ELR (cell line): ENCODE data around the gene SORCS2.

Source experiments
- DNase-seq: peaks from one replicate; pipeline ENCODE4 v3.0.0-alpha.2; 2015; ENCODE audit warnings: low read depth

Gene SORCS2

DNA sequence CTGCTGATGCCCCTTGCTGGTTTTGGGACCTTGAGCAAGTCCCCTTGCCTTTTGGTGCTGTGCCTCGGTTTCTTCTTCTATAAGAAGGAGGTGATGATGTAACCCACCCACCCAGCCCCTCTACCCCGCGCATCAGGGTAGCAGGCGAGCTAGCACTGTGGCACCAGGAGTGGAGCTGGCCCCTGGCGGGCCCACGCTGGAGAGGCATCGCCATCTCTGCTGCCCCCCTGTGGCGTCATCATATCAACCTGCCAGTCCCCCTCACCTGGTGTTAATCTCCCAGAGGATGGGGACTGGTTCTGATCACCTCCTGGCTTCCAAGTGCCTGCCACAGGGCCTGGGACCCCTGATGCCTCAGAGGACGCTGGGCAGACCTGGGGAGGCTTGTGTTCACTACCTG is 6.3 kb upstream of the SORCS2 start:
- no peak for DNase-seq

DNA sequence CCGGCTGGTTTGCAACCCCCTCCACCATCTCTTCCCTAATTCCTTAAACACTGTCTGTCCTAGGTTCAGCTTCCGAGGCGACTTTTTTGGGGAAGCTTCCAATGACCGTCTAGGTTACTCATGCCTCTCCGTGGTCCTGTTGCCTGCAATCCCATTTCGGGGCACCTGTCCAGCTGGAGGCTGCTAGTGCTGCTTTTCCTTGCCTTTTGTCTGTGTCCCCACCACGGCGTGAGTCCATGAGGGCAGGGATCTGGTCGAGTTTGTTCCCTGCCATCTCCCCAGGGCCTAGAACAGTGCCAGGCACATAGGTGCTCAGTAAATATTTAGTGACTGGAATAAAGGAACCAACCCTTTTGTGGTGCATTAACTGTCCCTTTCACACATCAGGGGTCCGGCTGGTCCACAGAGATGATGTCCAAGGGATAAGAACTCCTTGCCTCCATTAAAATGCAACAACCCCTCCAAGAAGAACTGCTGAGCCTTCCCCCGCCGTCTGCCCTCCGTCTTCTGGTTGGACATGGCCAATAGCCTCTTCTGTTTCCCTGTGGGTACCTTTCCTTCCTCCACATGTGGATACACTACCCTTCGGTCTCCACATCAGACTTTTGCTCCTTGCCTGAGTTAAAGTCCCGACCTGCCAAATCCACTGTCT is 5.7 kb upstream of the SORCS2 start:
- DNase-seq: no peak

DNA sequence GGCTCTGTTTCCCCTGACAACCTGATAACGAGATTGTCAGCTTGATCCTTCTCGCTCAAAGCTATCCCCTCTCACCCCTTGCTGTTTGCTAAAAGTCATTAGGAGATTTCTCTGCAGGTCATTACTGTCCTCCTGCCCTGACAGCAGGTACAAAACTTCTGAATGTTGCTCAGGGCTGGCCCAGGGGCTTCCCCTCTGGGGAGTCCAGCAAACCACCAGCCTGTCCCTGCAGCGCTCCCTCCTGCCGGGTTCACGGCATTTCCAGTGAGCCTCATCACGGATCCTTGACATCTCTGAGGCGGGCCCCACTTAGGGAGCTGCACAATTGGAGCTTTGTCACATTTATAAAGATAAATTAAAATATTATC is 5.2 kb upstream of the SORCS2 start:
- no peak for DNase-seq

DNA sequence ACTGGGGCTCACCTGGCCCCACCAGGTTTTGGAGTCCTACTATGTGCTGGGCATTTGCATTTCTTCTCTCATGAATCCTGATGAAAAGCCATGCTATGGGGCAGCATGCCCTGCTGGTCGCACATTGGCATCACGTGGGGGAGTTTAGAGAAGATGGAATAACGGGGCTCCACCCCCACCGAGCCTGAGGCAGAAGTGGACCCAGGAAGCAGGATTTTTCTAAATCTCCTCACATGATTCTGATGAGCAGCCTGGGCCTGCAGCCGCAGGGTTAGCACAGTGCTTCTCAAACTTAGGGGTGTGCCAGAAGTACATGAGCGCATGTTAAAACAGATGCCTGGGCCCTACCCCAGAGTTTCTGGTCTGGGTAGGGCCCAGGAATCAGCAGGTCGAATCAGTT is 4.6 kb upstream of the SORCS2 start:
- no peak for DNase-seq

DNA sequence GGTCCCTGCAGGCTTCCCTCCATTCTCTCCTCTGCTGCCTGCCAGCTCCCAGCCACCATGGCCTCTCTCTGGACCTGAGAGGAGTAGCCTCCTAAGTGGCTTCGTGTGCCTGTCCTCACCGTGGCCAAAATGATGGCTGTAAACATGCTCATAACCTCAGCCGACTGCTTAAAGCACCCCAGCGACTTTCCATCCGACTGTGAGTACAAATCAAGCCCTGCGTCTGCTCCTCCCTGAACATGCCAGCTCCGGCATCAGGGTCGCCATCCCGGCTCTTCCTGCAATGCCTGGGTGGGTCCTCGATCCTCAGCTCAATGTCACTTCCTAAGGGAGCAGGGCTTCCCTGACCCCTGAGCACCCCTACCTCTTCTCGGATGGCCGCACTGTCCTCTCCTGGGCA is 3.3 kb upstream of the SORCS2 start:
- DNase-seq: no peak

DNA sequence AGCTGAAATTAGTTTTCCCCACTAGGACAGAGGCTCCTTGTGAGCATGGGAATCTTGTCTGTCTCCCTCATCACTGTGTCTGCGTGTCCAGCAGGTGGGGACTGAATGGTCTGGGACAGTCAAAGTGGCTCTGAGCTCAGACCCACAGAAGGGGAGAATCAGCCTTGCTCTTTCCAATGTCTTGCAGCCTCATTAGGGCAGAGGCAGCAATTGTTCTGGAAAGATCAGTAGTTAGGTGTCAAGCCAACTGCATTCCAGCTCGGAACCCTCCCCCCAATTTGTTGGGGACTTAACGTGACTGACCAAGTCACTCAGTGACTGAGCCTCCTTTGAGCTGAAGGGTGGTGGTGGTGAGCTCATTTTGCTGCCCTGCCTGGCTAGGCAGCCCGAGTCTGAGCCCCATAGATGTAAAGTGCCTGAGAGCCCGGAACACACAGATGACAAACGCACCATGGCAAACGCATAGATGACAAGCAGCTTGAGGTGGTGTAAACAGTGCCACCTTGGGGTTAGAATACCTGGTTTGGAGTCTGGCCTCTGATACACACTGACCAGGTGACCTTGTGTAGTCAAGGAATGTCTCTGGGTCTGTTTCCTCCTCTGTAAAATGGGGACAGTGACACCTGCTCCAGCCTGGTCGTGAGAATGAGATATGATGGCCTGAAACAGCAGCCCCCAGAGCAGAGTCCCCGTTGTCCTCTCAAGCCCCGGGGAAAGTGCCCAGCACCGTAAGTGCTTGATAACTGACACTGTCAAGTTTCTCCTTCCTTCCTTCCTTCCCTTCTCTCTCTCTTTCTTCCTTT is 2.7 kb upstream of the SORCS2 start:
- DNase-seq: no peak

DNA sequence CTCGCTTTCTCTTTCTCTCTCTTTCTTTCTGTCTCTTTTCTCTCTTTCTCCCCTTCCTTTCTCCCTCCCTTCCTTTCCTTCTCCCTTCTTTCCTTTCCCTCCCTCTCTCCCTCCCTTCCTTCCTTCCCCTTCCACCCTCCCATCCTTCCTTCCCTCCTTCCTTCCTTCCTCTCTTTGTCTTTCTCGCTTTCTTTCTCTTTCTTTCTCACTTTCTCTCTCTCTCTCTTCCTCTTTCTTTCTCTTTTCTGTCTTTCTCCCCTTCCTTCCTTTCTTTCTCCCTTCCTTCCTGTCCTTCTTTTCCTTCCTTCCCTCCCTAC is 2.1 kb upstream of the SORCS2 start:
- DNase-seq: no peak

DNA sequence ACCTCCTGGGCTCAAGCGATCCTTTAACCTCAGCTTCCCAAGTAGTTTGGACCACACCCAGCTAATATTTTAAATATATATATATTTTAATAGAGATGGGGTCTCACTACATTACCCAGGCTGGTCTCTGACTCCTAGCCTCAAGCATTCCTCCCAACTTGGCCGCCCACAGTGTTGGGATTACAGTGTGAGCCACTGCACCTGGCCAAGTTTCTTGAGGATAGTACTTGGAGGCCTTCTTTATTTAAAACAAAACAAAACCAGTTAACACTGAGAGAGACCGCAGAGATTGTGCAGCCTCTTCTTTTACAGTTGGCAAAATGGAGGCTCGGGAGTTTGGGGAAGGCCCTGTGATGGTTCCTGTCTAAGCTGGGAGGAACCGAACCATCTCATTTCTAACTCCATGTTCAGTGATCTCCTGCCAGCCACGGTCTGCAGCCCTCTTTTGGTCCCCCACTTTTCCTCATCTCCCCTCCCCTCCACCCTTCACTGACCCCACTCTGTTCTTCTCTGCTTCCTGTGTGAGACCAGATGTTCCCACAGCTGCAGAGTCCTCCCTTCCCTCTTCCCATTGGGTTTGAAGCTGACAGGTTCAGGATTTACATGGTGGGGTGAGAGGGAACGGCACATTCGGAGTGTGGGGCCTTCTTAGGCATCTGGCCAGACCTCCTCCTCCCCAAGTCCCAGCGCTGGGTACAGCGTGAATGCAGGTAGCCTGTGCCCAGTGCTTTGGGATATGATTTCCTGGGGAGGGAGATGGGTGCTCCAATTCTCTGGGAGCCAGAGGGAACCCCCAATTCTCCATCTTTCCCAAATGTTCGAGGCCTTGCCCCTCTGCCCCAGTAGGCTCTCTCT is 1.4 kb upstream of the SORCS2 start:
- DNase-seq: no peak

DNA sequence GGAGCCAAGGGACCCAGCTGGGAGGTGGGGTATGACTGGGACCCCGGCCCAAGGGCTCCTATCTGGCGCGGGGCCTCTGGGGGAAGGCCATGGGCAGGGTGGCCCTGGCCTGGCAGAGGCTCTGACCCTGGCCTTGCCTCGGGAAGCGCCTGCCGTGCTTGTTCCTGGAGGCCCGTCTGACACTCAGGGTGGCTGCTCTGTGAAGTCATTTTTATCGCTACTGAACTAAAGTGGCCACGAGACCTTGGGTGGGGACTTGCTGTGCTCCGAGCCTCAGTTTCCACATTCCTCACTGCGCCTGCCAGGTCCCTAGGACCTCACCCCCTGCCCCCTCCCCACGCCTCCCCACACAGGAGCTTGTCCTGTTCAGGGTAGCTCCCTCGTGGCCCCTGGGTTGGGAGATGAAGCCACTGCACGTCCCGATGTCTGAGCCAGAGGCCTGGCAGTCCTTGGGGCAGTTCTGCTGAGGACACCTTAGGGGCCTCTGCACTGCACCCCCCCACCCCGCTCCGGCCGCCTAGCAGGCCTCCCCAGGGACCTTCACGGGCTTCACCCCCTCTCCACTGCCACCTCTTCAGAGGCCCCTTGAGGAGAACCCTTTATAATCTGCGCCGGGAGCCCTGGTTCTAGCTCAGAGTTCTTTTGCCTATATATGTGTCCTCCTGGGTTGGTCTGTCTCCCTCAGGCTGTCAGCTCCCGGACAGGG is 639 bp upstream of the SORCS2 start:
- DNase-seq: no peak

DNA sequence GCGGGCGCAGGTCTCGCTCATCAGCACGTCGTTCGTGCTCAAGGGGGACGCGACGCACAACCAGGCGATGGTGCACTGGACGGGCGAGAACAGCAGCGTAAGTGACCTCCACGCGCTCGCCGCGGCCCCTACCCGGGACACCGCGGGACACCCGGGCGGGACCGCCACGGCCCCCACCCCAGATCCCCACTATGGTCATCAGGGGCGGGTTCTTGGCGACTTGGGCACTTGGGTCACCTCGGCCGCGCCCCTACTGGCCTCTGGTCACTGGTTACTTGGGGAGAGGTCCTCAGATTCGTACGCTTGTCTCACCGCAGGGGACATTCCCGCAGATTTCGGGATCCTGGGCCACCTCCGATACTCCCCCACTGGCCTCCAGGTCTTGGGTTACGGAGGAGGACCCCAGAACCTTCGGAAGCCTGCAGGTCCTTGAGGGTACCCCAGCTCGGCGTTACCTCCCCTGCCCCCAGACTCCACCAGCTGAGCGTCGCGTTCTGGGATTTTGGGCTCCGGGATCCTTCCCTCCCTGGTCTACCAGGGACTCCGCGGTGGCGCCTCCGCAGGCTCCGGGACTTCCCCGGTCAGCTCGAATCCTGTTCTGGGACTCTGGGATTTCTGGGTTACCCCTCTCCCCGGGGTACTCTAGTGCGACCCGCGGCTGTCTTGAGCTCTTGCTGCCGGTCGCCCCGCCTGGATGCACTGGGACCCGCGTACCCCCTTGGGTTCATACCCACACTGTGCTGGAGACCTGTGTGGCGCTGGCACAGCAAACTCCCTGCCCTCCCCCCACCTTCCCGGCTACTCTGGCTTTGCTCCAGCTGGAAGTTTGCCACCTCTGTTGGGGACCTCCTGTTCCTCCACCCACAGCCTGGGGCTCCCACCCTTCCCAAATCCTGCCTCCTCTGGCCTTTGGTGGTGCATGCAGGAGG is 956 bp downstream of the SORCS2 start:
- DNase-seq: no peak

DNA sequence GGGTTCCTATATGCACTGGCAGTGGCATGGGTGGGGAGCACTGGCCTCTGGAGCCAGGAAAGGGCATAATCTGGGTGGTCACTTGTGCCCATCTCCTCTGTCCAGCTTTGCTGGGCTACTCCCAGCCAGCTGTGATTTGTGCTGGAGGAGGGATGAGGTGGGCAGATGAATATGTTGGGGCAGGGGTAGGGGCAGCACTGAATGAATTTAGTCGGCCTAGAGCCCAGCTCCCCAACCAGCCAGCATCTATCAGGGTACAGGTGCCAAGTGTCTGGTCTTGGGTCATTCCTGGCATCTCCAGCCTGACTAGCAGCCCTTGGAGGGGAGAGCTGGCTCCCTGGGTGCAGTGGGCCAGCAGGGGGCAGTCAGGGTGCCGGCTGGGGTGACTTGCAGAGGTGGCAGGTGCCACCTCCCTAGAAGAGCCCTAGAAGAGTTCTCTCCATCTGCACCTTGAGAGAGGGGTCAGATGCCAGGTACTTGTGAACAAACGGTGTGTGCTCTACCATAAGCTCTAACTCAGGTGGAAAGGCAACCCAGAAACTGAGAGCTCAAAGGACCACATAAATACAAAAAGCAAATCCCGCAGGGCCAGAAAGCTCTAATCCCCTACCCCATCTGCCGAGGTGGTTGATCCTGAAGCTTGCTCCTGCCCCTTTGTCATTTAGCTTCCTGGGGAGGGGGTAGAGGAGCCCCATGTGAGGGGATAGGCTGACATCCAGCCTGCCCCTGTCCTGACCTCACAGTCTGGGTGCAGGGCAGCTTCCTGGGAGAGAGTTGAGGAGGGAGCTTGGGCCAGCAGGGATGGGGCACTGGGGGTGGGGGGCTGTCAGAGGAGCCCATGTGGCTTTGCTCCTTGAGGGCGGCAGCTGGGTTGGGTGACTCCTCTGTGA is 2.2 kb downstream of the SORCS2 start:
- DNase-seq: peak; percentile 42

DNA sequence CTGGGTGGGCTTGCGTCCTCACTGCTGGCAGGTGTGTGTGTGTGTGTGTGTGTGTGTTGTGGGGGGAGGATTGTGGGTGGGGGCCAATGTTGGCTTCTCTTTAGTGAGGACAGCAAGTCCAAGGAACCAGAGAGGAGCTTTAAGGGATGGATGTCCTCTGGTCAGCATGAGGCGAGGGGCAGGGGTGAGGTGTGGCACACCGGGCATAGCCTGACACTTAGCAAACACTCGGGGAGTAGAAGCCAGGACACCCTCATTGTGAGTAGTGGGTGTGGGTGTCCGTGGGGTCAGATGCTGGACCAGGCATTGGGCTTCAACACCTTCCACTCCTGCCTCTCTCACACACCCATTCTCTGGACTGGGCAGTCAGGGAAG is 2.8 kb downstream of the SORCS2 start:
- no peak for DNase-seq

DNA sequence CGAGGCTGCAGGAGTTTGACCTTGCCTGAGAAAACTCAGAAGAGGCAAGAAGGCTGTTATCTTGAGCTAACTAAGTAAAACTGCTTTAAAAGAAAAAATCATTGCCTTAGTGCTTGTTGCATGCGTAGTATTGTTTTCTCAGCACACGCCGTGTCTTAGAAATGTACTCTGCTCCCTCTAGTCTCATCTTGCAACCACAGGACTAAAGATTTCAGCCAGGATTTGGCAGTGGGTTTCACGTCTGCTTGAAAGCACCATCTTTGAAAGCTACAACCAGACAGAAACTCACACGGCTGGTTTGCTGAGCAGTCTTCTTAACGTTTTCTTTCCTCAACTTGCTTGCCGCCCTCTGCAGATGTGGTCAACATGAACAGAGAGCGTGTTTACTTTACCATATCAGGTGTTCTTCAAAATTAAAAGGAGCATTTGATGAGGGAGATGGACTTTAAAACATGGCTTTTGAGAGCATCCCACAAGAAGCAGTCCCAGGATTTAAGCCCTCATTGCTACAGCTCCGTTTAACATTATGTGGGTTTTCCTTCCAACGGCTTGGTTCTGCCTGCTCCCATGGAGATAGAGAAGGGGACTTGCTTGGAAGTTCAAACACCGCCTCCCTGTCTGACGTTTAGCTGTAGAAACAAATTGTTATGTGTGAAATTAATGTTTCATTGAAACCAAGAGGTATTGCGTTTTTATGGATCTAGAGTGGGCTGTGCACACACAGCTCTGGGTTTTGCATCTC is 3.4 kb downstream of the SORCS2 start:
- no peak for DNase-seq

DNA sequence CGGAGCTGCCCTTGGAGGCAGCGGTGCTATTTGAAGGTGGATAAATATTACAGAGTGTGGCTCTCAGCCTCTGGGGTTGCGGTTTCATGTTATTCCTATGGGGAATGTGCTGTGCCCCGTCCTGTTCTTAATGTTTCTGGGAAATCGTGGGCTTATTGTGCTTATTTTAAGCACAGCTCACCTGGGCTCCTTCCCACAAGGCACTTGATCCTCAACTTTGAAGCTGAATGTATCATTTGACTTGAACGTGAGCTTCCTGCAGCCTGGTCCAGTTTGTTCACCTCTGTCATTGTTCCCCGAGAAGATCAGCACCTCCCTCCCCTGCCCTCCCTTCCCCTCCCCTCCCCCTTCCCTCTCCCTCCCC is 3.9 kb downstream of the SORCS2 start:
- DNase-seq: no peak

DNA sequence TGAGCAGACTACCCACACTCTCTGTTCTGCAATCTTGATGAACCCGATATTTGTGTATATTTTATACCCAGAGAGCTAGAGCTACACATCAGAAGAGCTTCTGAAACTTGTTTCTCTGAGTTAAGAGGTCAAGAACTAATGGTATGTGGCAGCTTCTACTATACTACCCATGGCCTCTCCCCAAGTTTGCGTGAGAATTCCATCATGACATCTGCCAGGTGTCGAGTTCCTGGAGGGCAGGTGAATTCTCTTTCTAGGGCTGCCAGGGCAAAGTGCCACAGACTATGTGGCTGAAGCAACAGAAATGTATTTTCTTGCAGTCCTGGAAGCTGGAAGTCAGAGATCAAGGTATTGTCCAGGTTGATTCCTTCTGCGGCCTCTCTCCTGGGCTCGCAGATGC is 4.4 kb downstream of the SORCS2 start:
- no peak for DNase-seq

DNA sequence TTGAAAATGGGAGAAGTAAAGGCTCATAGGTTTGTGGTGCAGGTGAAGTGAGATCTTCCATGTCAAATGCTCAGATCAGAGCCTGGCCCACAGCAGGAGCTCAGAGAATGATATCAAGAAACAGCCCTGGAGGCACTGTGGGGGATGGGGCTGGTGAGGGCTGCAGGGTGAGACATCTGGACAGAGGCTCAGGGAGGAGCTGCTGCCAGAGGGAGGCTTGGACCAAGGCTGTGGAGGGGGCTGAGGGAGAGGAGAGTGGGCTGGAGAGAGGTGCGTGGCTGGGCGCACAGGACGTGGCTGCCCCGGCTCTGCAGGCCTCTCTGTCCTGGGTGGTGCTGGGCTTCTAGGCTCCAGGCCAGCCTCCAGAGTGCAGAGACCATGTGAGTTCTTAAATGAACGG is 5.6 kb downstream of the SORCS2 start:
- DNase-seq: no peak

DNA sequence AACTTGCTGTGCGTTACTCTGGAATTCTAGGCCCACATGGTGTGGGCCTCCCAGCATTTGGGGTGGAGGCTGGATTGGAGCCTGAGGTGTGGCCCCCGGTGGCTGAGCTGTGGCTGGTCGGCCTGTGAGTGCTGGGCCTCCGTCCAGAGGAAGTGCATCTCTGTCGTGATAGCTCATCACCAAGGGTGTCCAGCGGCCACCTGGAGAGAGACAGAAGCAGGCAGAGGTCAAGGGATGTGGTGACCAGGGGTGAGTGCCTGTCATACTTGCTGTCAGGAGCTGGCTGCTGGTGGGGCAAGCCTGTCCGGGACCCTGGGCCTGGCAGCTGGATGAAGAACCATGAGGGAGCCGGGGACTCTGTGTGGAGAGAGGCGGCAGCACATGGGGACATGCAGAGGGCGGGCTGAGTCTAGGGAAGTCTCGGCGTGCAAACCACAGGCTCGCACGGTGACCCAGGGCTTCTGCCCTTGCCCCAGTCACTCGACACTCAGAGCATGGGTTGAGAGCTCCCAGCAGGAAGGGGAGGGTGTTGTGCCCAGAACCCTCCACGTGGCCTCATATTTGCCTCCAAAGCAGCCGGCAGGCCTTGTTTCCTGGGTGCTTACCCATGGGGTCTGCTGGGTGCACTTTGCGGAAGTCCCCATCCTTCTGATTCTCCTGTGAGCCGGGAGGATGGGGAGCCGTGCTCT is 6.2 kb downstream of the SORCS2 start:
- DNase-seq: no peak

DNA sequence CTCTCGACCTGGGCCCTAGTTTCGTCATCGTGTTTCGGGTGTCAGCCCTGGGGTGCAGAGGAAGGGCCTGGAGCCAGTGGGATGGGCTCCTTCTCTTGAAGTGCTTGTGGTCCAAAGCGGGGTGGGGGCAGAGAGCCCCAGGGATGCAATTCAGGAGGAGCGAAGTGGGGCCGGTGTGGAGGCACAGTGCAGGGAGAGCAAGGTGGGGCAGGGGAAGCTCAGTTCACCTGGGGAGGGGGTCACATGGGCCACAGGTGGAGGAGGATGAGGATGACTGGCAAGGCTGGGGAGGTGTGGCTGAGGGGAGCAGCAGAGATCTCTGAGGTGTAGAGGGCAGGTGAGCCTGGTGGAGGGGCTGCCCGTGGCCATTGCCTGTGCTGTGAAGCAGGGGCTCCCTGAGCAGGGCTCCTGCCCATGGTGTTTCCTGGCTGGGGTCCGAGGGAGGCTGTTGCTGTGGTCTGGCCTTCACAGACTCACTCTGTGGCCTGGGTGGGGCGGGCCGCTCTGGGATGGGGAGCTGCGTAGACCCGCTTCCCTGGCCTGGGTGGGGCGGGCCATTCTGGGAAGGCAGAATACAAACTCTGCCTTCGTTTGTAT is 6.9 kb downstream of the SORCS2 start:
- no peak for DNase-seq
